ENCODE data around the gene GALNT2. TPM values are rescaled to one million over a fixed set of nuclear protein-coding genes. Genes with fewer than 3 reads are reported as not detected.

Gene GALNT2
- 10 to 100 TPM; 50.7 to 85.0 (median 71.8) TPM for total RNA-seq

DNA sequence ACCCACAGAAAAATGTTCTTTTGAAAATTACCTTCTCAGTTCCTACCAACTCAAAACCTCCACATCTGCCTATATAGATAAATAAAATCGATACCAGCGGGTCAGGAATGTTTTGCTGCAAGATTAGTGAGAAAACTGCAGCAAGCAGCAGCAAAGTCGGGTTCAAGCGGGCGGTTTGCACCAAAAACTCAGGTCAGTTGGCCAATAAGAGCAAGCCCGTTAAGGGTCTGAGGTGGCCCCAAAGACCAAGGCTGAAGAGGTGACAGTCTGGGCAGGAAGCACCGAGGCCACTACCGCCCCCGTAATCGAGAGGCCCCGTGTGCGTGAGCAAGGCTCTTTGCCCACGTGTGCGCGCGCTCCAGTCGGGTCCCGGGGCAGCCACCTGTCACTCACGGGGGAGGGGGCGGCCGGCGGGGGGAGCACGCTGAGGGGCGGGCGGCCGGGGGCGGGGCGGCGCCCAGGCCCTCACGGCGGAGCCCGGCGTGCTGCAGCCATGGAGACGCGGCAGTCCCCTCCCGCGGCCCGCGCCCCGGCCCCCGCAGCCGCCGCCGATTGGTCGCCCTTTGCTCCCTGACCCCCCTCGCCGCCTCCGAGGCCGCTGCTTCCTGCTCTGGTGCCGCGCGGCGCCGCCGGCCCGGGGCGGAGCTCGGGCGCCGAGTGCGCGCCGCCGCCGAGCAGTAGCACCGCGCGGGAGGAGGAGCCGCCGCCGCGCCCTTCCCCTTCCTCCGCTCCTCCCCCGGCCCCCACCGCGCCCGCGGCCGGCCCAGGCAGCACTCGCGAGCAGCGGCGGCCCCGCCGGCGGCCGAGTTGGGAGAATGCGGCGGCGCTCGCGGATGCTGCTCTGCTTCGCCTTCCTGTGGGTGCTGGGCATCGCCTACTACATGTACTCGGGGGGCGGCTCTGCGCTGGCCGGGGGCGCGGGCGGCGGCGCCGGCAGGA is at the start of gene GALNT2:
Gene GALNT2, plus strand, starts transcription at position 773 of the 939 bp plus-strand sequence. Its CDS starts 43 bp downstream, at position 816.
- TF ChIP-seq CTCF (IDR thresholded peaks at IDR 0.05), result no peak
- peak; percentile 56 for DNase-seq (ENCODE audit: low spot score)
- peak; percentile 97 for ATAC-seq (ENCODE audit: low FRiP score)

DNA sequence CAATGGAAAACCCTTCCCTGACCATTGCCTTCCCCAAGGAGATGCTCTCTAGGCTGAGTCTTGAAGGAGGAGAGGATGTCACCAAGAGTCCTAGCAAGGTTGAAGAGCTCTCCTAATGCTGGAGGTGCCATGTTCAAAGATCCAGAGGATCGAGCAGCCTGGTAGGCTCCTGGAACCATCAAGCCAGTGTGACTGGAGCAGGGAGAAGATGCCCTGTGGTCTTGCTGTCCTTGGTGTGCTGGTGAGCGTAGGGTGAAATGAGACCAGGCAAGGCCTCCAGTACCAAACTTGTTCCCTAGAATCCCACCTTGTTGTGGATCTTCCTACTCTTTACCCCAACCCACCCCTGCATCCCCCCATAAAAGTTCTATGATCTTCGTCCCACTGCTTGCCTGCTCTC is 46.6 kb upstream of the GALNT2 start:
- DNase-seq (ENCODE audit: low spot score) (no peak), ATAC-seq (ENCODE audit: low FRiP score) (no peak)
- TF ChIP-seq CTCF (IDR thresholded peaks at IDR 0.05), result no peak

- ATAC-seq (ENCODE audit: low FRiP score) (no peak), DNase-seq (ENCODE audit: low spot score) (no peak)
- TF ChIP-seq CTCF (IDR thresholded peaks at IDR 0.05), result no peak
Measured at GRCh38 chr1:230022666-230023380, 44.2 kb upstream of the GALNT2 start.

GRCh38 chr1:230025686-230026085 is 41.4 kb upstream of the GALNT2 start:
- TF ChIP-seq CTCF (IDR thresholded peaks at IDR 0.05), result no peak
- DNase-seq (ENCODE audit: low spot score), result no peak
- no peak for ATAC-seq (ENCODE audit: low FRiP score)

DNA sequence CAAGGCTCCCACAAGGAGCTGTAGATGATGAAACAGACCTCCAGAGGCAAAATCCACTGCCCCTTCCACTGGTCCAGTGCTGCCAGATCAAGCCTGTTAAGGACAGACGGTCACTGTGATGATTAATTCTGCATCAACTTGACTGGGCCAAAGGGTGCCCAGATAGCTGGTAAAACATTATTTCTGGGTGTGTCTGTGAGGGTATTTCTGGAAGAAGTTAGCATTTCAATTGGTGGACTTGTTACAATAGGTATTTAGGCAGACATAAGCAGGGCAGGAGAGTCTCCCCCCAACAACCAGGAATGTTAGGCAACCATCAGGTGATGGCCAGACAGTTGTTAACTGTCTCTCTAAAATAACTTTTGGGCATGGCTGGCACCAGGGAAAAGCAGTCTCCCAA is 40.9 kb upstream of the GALNT2 start:
- ATAC-seq (ENCODE audit: low FRiP score) (no peak), DNase-seq (ENCODE audit: low spot score) (no peak)
- no peak for TF ChIP-seq CTCF (IDR thresholded peaks at IDR 0.05)

DNA sequence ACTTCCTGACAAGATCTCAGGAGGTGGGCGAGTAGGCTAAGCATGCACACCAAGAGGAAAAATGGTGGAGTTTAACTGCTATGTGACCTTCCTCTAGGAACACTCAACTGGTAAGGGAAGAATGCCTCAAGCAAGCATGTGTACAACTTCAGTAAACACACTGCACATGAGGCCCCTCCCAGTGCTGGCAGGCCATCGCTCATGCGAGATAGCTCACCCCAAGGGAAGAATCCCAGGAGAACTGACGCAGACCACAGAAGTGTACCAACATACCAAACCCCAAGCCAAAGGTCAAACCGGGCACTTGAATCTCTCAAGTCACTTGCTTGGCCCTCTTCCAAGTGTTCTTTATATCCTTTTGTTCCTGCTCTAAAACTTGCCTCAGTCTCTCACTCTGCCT is 40.5 kb upstream of the GALNT2 start:
- ATAC-seq (ENCODE audit: low FRiP score), result no peak
- no peak for DNase-seq (ENCODE audit: low spot score)
- TF ChIP-seq CTCF (IDR thresholded peaks at IDR 0.05), result no peak

Data from omental fat pad (tissue), 4 donors.